Left lung (tissue), 10 donors: Measurements from ENCODE around the gene SMTNL2. TPM values are rescaled to one million over a fixed set of nuclear protein-coding genes. Genes with fewer than 3 reads are reported as not detected.

Experiments
- ATAC-seq: fragments of 200-7000 bp; cut with Tn5 transposase; one replicate; pipeline ENCODE4 v1.9.1; 2020; ENCODE audit warnings: moderate library complexity
- DNase-seq, 4 donors: peaks; one replicate each; pipeline ENCODE4 v3.0.0-alpha.2; 2013 to 2020
- H3K27ac ChIP-seq, 2 donors: fragments of 200-600 bp; sonication (generic) in 1 of 2; one replicate each; pipeline versions ENCODE4 v1.5.0 to v1.8.0; 2020 to 2021
- H3K27me3 ChIP-seq, 2 donors: fragments of 200-600 bp; sonication (generic) in 1 of 2; one replicate each; pipeline versions ENCODE4 v1.5.0 to v1.8.0; 2020 to 2021
- H3K36me3 ChIP-seq, 2 donors: fragments of 200-600 bp; sonication (generic) in 1 of 2; one replicate each; pipeline versions ENCODE4 v1.5.0 to v1.8.0; 2020 to 2021
- H3K4me1 ChIP-seq, 2 donors: fragments of 200-600 bp; one replicate each; pipeline ENCODE4 v1.8.0; 2021
- H3K4me3 ChIP-seq, 2 donors: fragments of 200-600 bp; sonication (generic) in 1 of 2; one replicate each; pipeline versions ENCODE4 v1.5.0 to v1.8.0; 2020 to 2021; ENCODE audit warnings: mild to moderate bottlenecking in 1 of 2
- H3K9me3 ChIP-seq, 2 donors: fragments of 200-600 bp; sonication (generic) in 1 of 2; one replicate each; pipeline versions ENCODE4 v1.5.0 to v1.8.0; 2020 to 2021
- CTCF ChIP-seq, 2 donors: fragments of 200-600 bp; sonication (generic) in 1 of 2; IDR thresholded peaks; one replicate each; pipeline versions ENCODE4 v1.5.0 to v1.8.0; 2021; ENCODE audit warnings: antibody characterized with exemption in 2 of 2
- intact Hi-C, 2 donors: fragments of 100-400 bp; cut with DNase I; formaldehyde crosslinking; loops; one replicate each; pipeline versions ENCODE4 v1.11.2 to v1.14.2; 2022
- polyA plus RNA-seq, 6 donors: library from polyadenylated mRNA; unstranded; fragments of 120-200 nt; gene quantifications; one replicate each; pipeline ENCODE4 v1.2.1, GENCODE V29; 2013; ENCODE audit not compliant: insufficient read length in 6 of 6
- total RNA-seq, 2 donors: library from RNA; stranded (reverse); fragmentation: NEBNext Ultra II Directional; extraction: Animal tissue kit (Norgen Biotek cat#: 25700); gene quantifications; one replicate each; pipeline ENCODE4 v1.2.1, GENCODE V29; 2021
- donor health status: DM: no; HTN: yes; CAD: no.
- donor health status: DM: no; HTN: no; CAD: no.

SMTNL2 gene
- total and polyA plus RNA-seq, 8 donors, result 5.5 to 25.8 (median 21.2) TPM

DNA sequence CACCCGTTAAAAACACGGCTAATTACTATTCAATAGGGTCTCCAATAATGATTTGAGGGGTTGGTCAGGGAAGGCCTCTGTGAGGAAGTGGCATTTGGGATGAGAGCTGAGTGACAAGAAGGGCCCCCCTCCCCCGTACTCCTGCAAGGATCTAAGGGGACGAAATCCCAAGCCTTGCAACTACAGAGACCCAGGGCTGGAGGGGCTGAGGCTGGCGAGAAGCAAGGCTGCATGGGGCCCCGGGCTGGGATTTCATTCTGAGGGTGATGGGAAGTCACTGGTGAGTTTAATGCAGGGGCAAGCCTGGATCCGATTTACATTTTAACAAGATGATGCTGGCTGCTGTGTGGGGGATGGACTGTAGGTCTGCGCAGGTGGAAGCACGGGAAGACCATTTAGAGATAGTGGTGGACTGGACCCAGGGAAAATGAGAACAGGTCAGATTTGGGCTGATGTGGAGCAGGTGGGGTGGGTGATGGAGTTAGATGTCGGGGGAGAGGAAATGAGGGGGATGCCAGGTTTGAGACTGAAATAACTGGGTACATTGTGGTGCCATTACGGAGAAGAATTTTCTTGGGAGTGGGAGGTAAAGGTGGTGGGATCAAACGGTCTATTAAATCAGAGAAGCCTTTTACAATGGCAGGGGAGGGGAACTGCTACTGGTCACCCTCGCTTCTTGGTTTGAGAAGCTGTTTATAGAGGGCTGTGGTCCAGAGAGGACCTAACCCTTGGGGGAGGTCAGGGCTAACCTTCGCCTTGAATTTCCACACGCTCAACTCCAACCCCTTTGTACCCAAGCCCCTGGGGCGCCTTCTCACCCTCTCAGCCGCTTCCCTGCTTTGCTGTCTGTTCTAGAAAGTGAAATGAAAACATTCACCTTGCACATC is 28.2 kb upstream of the SMTNL2 start:
- intact Hi-C loops, result no loop called here
- no peak for TF ChIP-seq CTCF (IDR thresholded peaks at IDR 0.05)
- Histone ChIP-seq H3K4me1 (peaks cover 13 to 25% of the 10 kb centered on the region in 2 donors), H3K27ac (peak overlapping the region; percentile 78 to 92), H3K9me3 (no peaks in the 10 kb centered on the region), H3K36me3 (peaks cover 0 to 29% of the 10 kb centered on the region in 2 donors), H3K27me3 (no peaks in the 10 kb centered on the region), H3K4me3 (peak overlapping the region; percentile 93 to 98)
- ATAC-seq (no peak), DNase-seq (no peak)

GRCh38 chr17:4556996-4557395 is 27.3 kb upstream of the SMTNL2 start:
- DNase-seq (no peak), ATAC-seq (no peak)
- Histone ChIP-seq H3K27me3 (no peaks in the 10 kb centered on the region), H3K4me3 (no peak overlapping the region), H3K9me3 (no peaks in the 10 kb centered on the region), H3K4me1 (peaks cover 13 to 25% of the 10 kb centered on the region in 2 donors), H3K27ac (no peak overlapping the region), H3K36me3 (peaks cover 0 to 20% of the 10 kb centered on the region in 2 donors)
- intact Hi-C loops, result no loop called here
- no peak for TF ChIP-seq CTCF (IDR thresholded peaks at IDR 0.05)

- intact Hi-C loops, result no loop called here
- TF ChIP-seq CTCF (IDR thresholded peaks at IDR 0.05), result no peak
- H3K4me1 ChIP-seq, result peaks cover 13 to 25% of the 10 kb centered on the region in 2 donors
- H3K27me3 ChIP-seq, result no peaks in the 10 kb centered on the region
- peaks cover 0 to 12% of the 10 kb centered on the region in 2 donors for H3K36me3 ChIP-seq
- ATAC-seq, result no peak
- H3K9me3 ChIP-seq, result no peaks in the 10 kb centered on the region
- no peak overlapping the region for H3K4me3 ChIP-seq
- DNase-seq, result no peak
- H3K27ac ChIP-seq, result no peak overlapping the region
These were observed 26.5 kb upstream of the SMTNL2 start for GRCh38 chr17:4557626-4558346.

DNA sequence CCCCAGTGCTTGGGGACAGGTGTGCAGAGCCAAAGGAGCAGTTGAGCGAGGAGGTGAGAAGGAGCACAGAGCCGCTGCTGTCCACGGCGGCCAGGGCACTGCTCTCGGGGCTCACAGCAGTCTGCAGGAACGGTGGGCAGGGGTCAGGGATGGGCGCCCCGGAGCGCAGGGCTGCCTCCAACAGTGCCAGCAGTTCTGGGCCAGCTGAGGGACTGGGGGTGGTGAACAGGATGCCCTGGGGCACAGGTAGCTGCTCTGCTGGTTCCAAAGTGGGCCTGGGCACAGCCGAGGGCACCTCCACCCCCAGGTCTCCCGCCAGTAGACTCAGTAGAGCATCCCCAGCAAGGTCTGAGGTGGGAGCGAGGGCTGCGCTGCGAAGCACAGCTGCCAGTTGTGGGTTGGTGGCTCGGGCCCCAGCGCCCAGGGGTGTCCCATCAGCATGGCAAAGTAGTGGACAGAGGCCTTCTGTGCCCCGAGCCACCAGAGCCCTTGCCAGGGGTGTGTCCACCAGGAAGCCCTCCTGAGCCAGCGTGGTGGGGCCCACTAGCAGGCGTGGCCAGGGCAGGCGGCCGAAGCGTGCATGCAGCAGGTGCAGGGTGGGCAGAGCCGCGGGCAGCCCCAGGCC is 25.9 kb upstream of the SMTNL2 start:
- intact Hi-C loops, result no loop called here
- Histone ChIP-seq H3K27me3 (no peaks in the 10 kb centered on the region), H3K9me3 (no peaks in the 10 kb centered on the region), H3K27ac (no peak overlapping the region), H3K4me3 (no peak overlapping the region), H3K36me3 (peaks cover 0 to 5% of the 10 kb centered on the region in 2 donors), H3K4me1 (peaks cover 13 to 23% of the 10 kb centered on the region in 2 donors)
- no peak for TF ChIP-seq CTCF (IDR thresholded peaks at IDR 0.05)
- DNase-seq, result no peak
- no peak for ATAC-seq
